ENCODE results near the gene SYCE1L.

GRCh38 chr16:77199211-77199610, at the start of gene SYCE1L:
- TF ChIP-seq TAF1 (IDR thresholded peaks at IDR 0.05; ENCODE audit: borderline replicate concordance, insufficient read depth, low read length) (no peak), SIN3A (IDR thresholded peaks at IDR 0.05; ENCODE audit: borderline replicate concordance, insufficient read depth, low read length) (no peak), POLR2AphosphoS5 (IDR thresholded peaks at IDR 0.05; ENCODE audit: low read depth, low read length) (no peak), FOXP2 (optimal IDR thresholded peaks at IDR 0.05; ENCODE audit: borderline replicate concordance, extremely low read depth, extremely low read length, insufficient read depth) (no peak)

Data from PFSK-1 (cell line).